ENCODE measurements around the gene ZNF638. TPM values are rescaled to one million over a fixed set of nuclear protein-coding genes. Genes with fewer than 3 reads are reported as not detected.

Gene ZNF638
- total and polyA plus RNA-seq, 2 of the 8 experiments (the other 6 are each of a cell fraction or from before 2014, with no cell fraction given): 45.3 to 143 TPM

GRCh38 chr2:71466301-71467179 lies 135.0 kb downstream of the ZNF638 start:
- no peak overlapping the region for H3K27ac ChIP-seq (ENCODE audit: low read depth, low read length)
- WGBS, 2 experiments (ENCODE audit: extremely low coverage in 1 of 2, insufficient coverage in 1 of 2, insufficient read length in 1 of 2, insufficient replicate concordance in 2 of 2, low coverage in 1 of 2, low lambda C conversion rate in 2 of 2, missing lambda C conversion rate in 1 of 2): 4% methylated on average over 49 of the region's 78 CpGs; no CpG with 5 or more reads in 1 of the 2 experiments
- H3K14ac ChIP-seq (ENCODE audit: insufficient read length): no peak overlapping the region
- peaks cover 41 to 78% (median 78%) of the 10 kb centered on the region in 4 experiments for H3K27me3 ChIP-seq (replicated peaks in 1 of 4; ENCODE audit: control insufficient read depth in 3 of 4, extremely low read depth in 1 of 4, insufficient read depth in 3 of 4, low read length in 3 of 4)
- no peak overlapping the region for H3K18ac ChIP-seq (ENCODE audit: extremely low read depth, low read length)
- no peak overlapping the region for H2BK15ac ChIP-seq (ENCODE audit: low read length)
- peak overlapping the region; percentile 35 to 62 (median 56) for H3K4me3 ChIP-seq (ENCODE audit: extremely low read depth in 1 of 4, insufficient read depth in 2 of 4, low read depth in 3 of 4, low read length in 4 of 4)
- no peak overlapping the region for H2AK5ac ChIP-seq (ENCODE audit: low read depth, low read length)
- H3K4ac ChIP-seq (replicated peaks; ENCODE audit: insufficient read length, low read depth, low read length): no peak overlapping the region
- no peaks in the 10 kb centered on the region for H3K36me3 ChIP-seq (ENCODE audit: control insufficient read depth in 2 of 4, insufficient read depth in 4 of 4, low read length in 3 of 4)
- no peak overlapping the region for H2AFZ ChIP-seq (ENCODE audit: low read length)
- H2BK20ac ChIP-seq (ENCODE audit: low read length): no peak overlapping the region
- POLR2A ChIA-PET (ENCODE audit: partially characterized antibody): interaction anchor here (1.6 to 7.3 kb wide), 3 partner anchors 12 to 135 kb away, joined by 4 to 51 read pairs (median 4); partner anchors contain the start of genes DYSF and ZNF638
- H2BK5ac ChIP-seq (ENCODE audit: low read depth, low read length): no peak overlapping the region
- no peak overlapping the region for H3K9ac ChIP-seq (replicated peaks in 1 of 4; ENCODE audit: extremely low read depth in 1 of 4, low read depth in 3 of 4, low read length in 3 of 4)
- no peaks in the 10 kb centered on the region for H3K79me1 ChIP-seq (ENCODE audit: low read depth, low read length)
- no peaks in the 10 kb centered on the region for H3K79me2 ChIP-seq (ENCODE audit: control insufficient read depth in 1 of 2, insufficient read depth in 2 of 2, low read length in 2 of 2)
- H3K23ac ChIP-seq (ENCODE audit: insufficient read length): no peak overlapping the region
- FAIRE-seq: no peak
- H4K8ac ChIP-seq (ENCODE audit: extremely low read depth, insufficient read depth, low read length): peak overlapping the region; percentile 29; the same call in 1 of the 2 replicates
- H4K20me1 ChIP-seq (replicated peaks in 1 of 2; ENCODE audit: control insufficient read depth in 1 of 2, insufficient read depth in 2 of 2, low read length in 2 of 2): peaks cover 8 to 11% of the 10 kb centered on the region in 2 experiments
- CTCF ChIA-PET (ENCODE audit: partially characterized antibody): interaction anchor here (0.6 to 11.9 kb wide), 6 partner anchors 11 to 274 kb away, joined by 3 to 238 read pairs (median 8); partner anchors contain the start of gene DYSF
- peaks cover 15% of the 10 kb centered on the region; the same call in 1 of the 2 replicates for H3K23me2 ChIP-seq (ENCODE audit: low read depth, low read length)
- H4K91ac ChIP-seq (replicated peaks; ENCODE audit: insufficient read length, low read length): no peak overlapping the region
- no peak overlapping the region for H2BK120ac ChIP-seq (replicated peaks; ENCODE audit: low read depth, low read length)
- H2BK12ac ChIP-seq (ENCODE audit: low read depth, low read length): no peak overlapping the region
- peaks cover 0 to 12% (median 4%) of the 10 kb centered on the region in 4 experiments; a peak in 4 of 7 replicates for H3K4me1 ChIP-seq (replicated peaks in 1 of 4; ENCODE audit: control insufficient read depth in 3 of 4, insufficient read depth in 4 of 4, low read length in 3 of 4)
- H3K56ac ChIP-seq (replicated peaks; ENCODE audit: insufficient read length, low read depth, low read length): no peak overlapping the region
- H3K9me3 ChIP-seq (ENCODE audit: insufficient read depth in 2 of 2, low read depth in 1 of 2, low read length in 1 of 2): no peaks in the 10 kb centered on the region
- DNase-seq (ENCODE audit: low read depth in 1 of 2, low spot score in 2 of 2): peak in 1 of 2 experiments; percentile 72
- peak overlapping the region; percentile 68 to 96 for H3K4me2 ChIP-seq (ENCODE audit: insufficient read depth in 1 of 2, low read depth in 2 of 2, low read length in 2 of 2)
- H4K5ac ChIP-seq (ENCODE audit: insufficient read length, low read depth, low read length): no peak overlapping the region
- no peak for TF ChIP-seq TCF12 (IDR thresholded peaks at IDR 0.05; ENCODE audit: low read depth, low read length)
- peak; percentile 95 for TF ChIP-seq SUZ12 (IDR thresholded peaks at IDR 0.05; ENCODE audit: low read length)
- no peak for TF ChIP-seq JUN (IDR thresholded peaks at IDR 0.05; ENCODE audit: low read depth, low read length)
- TF ChIP-seq KDM4A (IDR thresholded peaks at IDR 0.05; ENCODE audit: low read depth, low read length, severe bottlenecking): peak; percentile 64
- no peak for TF ChIP-seq NRF1 (IDR thresholded peaks at IDR 0.05; ENCODE audit: low read depth, low read length)
- TF ChIP-seq MAFK (IDR thresholded peaks at IDR 0.05; ENCODE audit: low read depth, low read length): no peak
- peak in 1 of 2 experiments; percentile 49; a peak in 1 of 4 replicates for TF ChIP-seq SIN3A (conservative IDR thresholded peaks at IDR 0.05 in 1 of 2, IDR thresholded peaks at IDR 0.05 in 1 of 2; ENCODE audit: low read depth in 1 of 2, low read length in 2 of 2)
- TF ChIP-seq RFX5 (IDR thresholded peaks at IDR 0.05; ENCODE audit: borderline replicate concordance, low read depth, low read length): no peak
- peak; percentile 90 for TF ChIP-seq EZH2 (IDR thresholded peaks at IDR 0.05; ENCODE audit: low read depth, low read length, severe bottlenecking)
- no peak for TF ChIP-seq E2F6 (IDR thresholded peaks at IDR 0.05)

All from H1 (cell line).